Stimulated activated CD4-positive, alpha-beta T cell treated with anti-CD3 and anti-CD28 coated beads, TNF-alpha, amount 100 ng/mL, for 1 hour (primary cell): ENCODE results near the gene RAB11A.

Source experiments
- DNase-seq, 3 donors: peaks; one replicate each; pipeline ENCODE4 v3.0.0-alpha.2; 2020; ENCODE audit warnings: low read depth in 3 of 3, low spot score in 1 of 3

The RAB11A gene

DNA sequence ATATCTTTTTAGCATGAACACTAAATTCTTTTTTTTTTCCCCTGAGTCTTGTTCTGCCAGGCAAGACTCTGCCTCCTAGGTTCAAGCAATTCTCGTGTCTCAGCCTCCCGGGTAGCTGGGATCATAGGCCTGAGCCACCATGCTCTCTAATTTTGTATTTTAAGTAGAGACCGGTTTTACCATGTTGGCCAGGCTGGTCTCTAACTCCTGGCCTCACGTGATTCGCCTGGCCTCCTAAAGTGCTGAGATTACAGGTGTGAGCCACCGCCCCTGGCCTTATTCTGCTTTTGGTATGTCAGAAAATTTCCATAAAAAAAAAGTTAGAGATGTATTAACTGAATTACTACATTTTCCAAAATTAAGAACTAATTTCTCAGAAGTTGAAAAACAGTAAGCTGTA lies 14.3 kb downstream of the RAB11A start:
- DNase-seq = no peak

DNA sequence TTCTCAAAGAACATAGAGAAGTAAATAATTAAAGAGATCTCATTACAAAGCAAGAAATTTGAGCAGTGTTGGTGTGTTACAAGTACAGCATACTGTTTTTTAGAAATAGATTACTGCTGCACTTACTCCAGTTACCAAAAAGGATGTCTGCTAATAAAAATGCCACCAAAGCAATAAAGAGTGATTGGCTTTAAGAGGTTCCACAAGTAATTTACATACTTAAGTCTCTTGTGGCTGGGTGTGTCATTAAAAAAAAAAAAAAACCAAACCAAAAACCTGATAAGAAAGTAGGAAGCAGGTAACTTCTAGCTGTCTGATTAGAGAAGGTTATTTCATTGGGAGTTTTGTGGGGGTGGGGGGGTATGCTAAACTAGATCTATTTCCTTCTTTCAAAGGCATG lies 15.2 kb downstream of the RAB11A start:
- DNase-seq = no peak

DNA sequence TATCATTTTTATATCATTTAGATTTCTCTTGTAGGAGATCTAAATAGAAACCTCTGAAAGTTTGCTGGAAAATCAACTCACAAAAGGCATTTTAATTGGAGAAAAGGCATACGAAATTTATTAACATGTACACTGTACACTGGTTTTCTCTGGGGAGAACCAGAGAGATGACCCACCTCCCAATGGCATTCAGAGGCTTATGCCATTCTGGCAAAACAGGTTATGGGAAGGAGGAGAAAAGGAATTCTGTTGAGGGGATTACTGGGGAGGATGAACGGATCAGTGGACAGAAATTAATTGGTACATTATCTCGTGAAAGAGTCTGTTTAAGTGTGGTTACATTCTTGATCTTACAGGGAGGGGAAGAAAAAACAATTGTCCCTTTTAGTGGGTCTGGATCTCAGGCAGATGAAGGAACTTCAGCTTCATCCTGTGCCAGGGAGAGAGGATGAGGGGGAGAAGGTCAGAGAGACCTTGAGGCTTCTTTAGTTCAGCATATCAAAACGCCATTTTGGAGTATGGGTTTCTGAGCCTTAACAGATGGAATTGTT lies 16.5 kb downstream of the RAB11A start:
- DNase-seq = no peak

DNA sequence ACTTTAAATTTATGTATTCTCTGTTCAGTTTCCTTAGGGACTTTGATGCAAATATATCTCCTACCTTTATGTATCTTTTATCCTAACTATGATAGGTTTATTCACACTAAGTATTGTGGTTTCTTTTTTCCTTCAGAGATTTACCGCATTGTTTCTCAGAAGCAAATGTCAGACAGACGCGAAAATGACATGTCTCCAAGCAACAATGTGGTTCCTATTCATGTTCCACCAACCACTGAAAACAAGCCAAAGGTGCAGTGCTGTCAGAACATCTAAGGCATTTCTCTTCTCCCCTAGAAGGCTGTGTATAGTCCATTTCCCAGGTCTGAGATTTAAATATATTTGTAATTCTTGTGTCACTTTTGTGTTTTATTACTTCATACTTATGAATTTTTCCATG lies 18.3 kb downstream of the RAB11A start:
- DNase-seq = no peak

DNA sequence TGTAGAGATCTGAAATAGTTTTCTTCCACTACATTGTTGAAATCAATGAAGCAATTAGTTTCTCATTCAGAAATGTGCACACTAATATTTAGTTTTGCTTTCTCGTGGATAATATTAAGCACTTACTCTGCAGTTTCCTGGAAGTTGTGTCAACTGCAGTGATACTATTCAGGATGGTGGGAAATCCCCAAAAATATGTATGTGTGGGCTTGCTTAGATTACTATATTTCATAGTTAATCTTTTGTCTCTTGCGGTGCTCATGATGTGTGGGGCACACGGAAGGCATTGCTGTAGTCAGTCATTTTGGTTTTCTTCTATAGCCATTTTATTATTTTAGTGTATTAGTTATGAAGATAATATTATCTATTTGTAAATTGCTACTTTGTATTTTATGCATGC lies 19.7 kb downstream of the RAB11A start:
- no peak for DNase-seq

DNA sequence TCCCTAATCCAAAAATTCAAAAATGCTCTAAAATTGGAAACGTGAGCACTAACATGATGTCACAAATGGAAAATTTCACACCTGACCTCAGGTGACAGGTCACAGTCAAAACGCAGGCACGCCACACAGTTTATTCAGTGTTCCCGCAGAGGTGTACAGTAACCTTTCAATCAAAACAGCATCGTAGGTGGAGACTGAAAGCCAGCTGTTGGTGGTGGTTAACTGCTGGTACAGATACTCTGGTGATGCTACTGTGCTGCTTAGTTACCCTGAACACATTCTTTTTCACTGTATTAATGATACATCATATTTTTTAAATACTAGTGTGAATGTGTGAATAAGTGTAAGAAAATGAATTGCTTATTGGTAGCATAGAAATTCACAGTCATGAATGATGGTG lies 23.8 kb downstream of the RAB11A start:
- DNase-seq = no peak

DNA sequence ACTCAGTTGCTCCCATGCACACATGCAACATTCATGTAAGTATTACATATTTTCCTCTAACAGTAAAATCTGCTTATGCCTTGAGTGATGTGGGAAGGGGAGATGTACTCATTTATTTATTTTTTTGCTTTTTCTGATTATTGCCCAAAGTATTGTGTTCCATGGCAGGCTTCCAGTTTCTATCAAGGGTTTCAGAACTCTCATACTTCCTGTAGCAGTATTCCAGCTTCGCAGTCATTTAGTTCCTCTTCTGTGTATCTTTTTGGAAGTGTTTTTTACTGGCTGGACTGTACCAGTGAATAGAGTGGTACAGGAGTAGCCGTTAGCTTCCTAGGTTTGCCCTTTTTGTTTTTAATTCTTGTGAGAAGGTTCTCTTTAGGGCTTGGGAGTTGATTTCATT lies 26.9 kb downstream of the RAB11A start:
- DNase-seq = no peak

DNA sequence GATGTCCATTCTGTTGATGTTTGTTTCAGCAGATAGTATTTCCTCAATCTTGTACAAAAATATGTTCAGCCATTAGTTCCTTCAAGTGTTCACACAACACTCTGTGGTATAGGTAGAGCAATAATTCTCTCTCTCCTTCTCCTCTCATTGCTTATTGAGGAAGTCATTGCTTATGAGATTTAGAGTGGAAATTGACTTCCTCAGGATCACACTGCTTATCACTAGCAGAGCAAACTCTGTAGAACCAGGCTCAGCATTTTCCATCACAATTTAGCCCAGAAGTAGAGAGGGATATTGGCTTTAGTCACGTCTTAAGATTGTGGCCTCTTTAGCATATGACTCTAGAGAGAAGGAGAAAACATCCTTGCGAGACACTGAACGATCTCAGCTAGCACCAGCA lies 31.2 kb downstream of the RAB11A start:
- DNase-seq = no peak

DNA sequence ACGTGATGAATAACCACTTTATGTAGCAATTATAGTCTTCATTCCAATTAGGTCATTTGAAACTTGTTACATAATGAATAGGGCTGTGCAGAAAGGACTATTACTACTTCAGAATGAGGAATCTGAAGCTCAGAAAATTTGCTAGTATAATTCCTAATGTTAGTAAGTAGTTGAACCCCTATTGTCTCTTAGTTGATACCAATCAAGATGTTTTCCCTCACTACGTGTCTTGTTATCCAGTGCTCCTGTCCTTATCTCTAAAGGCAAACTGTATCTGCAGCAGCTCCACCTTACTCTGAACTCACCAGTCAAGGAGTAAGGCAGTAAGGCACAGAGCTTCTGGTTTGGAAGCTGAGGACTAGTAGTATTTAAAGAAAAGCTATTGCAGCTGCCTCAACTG lies 32.0 kb downstream of the RAB11A start:
- no peak for DNase-seq

DNA sequence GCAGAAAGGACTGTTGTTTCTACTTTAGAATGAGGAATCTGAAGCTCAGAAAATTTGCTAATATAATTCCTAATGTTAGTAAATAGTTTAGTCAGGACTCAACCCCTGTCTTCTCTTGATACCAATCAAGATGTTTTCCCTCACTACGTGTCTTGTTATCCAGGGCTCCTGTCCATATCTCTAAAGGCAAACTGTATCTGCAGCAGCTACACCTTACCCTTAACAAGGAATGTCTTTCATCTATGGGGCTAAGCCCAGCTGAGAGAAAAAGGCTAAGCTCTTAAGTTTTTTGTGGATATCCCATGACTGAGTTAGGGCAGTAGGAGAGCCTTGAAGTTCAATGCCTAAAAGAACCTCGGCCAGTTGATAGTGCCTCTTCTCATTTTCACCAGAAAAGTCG lies 32.5 kb downstream of the RAB11A start:
- no peak for DNase-seq

DNA sequence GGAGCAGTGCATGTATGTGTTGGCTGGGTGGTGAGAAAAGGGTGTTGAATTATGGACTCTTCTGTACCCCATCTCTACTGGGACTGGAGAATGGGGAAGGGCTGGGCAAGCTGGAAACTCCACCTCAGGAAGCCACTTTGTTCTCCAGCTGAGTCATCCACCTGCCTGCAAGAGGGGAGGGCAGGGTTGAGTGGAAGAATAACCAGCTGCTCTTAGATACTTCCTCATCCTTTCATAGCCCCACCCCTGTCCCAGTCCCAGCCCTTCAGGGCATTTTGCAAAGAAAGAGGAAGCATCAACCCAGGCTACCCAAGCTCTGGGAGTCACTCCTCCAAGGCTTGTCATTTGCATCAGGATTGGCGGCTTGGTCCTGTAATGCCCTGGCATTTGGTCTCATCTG lies 33.1 kb downstream of the RAB11A start:
- no peak for DNase-seq

DNA sequence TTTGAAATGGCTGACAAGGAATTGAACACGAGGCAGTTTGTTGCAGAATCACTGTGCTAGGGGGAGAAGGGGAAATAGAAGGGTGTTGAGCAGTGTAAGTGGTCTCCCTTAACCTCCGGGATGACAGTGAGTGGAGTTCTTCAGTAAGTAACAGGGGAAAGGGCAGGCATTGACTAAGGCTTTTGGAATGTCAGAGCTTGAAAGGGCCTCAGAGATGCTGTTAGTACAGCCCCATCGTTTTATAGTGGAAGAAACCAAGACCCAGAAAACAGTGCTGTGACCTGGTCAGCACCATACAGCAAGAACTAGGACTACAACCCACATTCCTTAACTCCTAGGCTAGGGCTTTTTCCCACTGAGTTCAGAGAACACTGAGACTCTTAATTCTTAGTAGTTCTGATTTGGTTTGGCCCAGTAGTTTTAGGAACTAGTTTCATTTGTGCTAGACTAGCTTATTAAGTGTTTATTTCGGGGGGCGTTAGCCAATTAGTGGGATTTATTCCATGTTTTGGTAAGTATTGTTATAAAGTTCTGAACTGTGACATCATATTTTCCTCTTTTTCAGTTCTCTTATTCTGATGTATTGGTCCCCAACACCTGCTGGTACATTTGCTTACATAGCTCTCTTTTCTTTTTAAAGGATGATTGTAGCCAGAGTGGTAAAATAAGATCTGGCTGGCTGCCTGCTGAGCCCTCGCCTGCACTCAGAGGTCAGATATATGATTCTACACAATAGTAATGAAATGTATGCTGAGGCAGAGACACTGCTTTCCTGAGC lies 34.2 kb downstream of the RAB11A start:
- DNase-seq = no peak

DNA sequence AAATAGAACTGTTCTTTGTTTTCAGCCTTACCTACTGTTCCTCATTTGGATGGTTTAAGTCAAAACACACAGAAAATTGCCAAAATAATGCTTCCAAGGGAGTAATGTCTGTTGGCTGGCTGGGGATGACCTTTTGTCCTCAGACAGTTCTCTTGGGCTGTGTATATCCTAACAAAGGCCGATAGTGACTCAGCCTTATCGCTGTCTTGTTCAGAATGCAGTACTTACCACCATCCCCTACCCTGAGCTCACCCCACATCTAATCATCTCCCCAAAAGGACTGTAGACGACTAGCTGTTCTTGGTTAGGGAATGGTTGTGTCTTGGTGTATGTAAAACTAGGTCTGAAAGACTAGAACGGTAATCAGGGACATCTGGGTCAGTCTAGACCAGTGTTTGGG lies 35.0 kb downstream of the RAB11A start:
- DNase-seq = no peak

DNA sequence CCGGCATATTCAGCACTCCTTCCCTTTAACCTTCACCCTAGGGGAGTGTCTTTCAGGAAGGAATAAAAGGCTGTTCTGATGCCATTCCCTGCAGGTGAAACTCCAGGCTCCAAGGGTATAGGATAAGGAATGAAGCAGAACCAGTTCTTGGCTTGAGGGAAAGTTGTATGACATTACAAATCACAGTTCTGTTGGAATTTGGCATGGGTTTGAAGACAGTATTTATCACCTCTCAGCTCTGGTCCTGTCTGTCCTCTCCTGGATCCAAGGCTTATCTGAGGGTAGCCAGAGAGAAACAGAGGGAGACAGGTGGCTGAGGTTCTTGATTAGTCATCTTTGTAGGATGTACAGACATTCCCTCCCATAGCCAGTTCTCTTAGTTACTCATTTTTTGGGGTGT lies 37.1 kb downstream of the RAB11A start:
- no peak for DNase-seq

DNA sequence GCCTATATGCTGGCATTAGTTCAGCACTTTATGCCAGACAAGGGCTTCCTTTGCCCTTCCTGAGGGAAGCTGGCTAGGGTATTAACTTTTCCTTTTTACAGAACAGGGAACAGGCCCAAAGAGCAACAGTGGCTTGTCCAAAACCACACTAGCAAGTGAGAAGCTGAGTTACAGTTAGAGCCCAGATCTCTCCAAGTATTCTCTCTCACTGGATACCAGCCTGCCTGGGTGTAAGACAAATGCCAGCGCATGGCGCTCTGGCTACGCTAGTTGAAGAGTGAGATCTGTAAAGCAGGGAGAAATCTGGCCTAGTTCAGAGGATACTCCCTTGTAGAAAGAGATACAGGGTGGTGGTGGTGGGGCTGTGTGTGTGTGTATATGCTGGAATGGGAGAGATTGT lies 38.4 kb downstream of the RAB11A start:
- no peak for DNase-seq

DNA sequence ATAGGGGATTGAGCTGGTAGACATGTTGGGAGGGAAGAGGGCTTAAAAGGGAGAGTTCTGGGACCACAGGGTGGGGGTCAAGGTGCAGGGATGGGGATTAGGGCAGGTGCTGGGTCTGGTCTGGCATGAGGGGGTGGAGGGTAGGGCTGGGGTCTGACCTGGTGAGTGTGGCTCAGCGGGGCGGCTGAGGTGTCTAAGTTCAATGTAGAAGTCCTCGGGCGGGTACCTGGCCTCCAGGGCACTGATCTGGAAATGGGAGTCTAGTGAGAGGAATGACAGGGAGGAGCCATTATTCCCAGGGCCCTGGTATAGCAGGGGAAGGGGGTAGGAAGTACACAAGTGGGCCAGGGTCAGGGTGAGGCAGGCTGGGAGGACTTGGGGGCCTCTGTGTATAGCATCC lies 39.6 kb downstream of the RAB11A start:
- no peak for DNase-seq

DNA sequence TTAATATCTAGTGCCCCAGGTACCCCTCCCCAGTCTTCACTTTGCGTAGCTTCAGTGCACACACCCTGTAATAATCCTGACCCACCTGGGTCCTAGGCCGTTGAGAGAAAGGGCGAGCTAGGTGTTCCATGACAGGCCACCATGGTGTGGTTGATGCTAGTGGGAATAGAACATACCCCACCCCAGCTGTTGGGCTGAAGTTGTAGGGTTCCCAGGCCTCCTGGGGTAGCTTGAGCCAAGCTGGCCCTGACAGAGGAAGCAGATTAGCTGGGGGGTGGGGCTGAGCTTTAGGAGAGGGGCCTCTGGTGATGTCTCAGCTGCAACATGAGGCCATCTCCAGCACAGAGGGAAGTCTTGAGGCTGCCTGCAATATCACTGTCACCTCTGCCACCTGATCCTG lies 40.5 kb downstream of the RAB11A start:
- DNase-seq = no peak

DNA sequence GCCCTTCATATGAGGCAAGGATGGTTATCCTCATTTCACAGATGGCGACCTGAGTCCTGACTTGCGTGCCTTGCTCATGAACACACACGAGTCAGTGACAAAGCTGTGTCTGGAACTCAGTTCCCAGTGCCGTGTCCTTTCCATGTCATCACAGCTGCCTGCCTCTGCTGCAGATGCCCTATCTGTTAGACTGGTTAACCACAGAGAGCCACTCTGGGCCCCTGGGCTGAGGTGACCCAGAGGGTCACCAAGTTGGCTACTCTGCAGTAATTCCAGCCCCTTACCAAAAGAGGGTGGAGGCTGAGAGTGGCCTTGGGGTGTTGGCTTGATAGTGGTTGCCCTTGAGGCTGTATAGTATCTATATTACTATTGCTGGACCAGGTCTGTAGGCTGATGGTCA lies 41.0 kb downstream of the RAB11A start:
- DNase-seq = no peak

DNA sequence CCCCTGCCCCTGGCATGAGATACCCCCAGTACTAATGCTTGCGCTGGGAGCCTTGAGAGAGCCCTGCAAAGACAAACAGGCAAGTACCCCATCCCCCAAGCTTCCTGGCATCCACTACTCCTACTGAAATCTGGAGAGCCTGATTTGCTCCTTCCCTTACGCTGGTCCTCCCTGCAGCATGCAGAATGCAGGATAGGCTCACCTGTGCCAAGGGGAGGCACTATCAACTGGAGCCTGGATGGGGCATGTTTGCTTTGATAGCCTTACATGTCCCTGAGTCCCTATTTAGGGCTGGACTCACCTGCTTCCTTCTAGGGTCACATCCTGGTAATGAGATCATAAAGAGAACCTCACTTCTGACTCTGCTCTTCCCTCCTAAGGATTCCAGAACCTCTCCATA lies 42.9 kb downstream of the RAB11A start:
- DNase-seq = no peak

DNA sequence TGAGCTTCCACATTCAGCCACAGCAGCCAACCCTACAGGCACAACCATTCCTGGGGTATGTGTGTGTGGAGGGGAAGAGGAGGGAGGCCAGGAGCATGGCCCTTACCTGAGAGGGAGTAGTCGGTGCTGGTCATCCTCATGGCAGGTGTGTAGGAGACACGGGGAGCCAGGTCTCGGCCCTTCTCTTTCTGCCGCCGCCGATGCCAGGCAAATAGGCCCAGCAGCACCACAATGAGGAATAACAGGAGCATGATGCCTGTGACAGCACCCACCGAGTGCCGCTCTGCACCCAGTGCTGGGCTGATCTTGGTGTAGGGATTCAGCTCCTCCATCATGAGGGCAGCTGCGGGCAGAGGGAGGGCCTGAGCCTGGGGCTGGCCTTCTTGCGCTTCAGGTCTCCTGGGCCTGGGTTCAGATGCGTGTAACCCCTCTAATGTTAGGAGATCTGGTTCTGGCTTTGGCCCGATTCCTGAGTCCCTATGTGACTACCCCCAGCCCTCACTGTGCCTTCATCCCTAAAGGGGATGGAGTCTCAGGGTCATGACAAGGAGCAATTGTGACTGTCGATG lies 44.4 kb downstream of the RAB11A start:
- DNase-seq = no peak

DNA sequence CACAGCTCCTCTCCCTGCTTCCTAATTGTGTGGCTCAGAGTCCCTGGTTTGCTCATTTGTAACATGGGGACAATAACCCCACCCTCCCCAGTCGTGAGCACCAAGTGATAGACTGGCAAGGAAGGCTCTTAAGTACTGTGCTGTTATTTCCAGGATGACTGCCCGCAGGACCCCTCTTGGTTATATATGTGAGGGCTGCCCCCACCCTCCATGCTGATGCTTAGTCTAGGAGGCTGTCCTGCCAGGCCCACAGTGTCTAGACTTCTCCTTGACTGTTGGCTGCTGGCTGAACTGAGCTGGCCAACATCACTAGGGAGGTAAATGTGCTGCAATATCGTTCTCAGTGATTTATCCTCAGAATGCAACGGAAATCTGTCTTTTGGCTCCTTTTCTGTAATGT lies 45.1 kb downstream of the RAB11A start:
- DNase-seq = no peak

DNA sequence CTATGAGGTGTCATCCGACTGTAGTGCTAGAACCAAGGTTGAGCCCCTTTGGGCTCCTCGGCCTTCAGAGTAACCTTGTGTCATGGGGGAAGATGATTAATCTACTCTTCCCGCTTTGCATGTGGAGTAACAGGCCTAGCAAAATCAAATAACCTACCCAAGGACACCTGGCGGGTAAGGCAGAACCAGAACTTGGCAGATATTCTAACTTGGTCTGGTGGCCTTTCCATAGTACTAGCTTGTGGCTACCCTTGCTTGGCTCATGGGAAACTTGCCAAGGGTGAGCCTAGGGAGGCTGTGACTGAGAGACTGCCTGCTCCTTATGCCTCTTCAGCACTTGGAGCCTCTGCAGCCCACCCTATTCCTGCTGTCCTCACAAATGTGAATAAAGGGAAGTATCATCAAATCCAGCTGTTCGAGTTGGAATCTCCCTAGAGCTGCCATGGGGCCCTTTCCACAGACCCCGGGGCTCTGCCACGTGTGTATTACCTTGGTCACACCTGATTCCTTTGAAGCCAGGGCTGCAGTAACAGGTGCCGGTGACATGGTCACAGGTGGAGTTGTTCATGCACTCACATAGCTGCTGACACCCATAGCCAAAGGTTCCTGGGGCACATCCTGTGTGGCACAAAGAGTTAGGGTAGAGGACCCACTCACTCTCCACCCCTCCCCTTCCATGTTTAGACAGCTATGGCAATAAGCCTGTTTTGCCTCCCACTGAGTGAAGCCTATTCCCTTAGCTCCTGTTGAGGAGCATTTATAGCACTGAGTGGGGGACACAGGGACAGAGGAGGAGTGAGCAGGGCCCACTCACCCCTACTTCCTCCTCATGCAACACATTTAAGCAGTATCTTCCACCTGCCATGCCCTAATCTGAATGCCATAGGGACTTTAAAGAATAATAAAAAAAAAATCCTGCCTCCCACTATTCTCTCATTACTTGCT lies 46.0 kb downstream of the RAB11A start:
- DNase-seq = no peak
